ENCODE results near the gene MYH1.

MYH1 gene

GRCh38 chr17:10516065-10516464, 2.3 kb downstream of the MYH1 start:
- H3K9me3 ChIP-seq (ENCODE audit: low read depth, low read length), result no peaks in the 10 kb centered on the region
- no peak overlapping the region for H3K27ac ChIP-seq
- H3K4me3 ChIP-seq, result no peak overlapping the region
- no peak for TF ChIP-seq FOXP2 (optimal IDR thresholded peaks at IDR 0.05; ENCODE audit: control extremely low read depth, extremely low read length, insufficient read depth)
- TF ChIP-seq POLR2AphosphoS5 (IDR thresholded peaks at IDR 0.05; ENCODE audit: borderline replicate concordance, low read depth, low read length), result no peak
- TF ChIP-seq EZH2 (IDR thresholded peaks at IDR 0.05), result no peak
- no peak overlapping the region for H3K9ac ChIP-seq (ENCODE audit: insufficient read length)
- no peaks in the 10 kb centered on the region for H3K36me3 ChIP-seq (ENCODE audit: insufficient read depth, low read length)
- DNase-seq (ENCODE audit: low read depth, low spot score), result no peak

GRCh38 chr17:10513299-10514067, 4.9 kb downstream of the MYH1 start:
- no peak for TF ChIP-seq POLR2AphosphoS5 (IDR thresholded peaks at IDR 0.05; ENCODE audit: borderline replicate concordance, low read depth, low read length)
- no peak for TF ChIP-seq FOXP2 (optimal IDR thresholded peaks at IDR 0.05; ENCODE audit: control extremely low read depth, extremely low read length, insufficient read depth)
- no peak for TF ChIP-seq EZH2 (IDR thresholded peaks at IDR 0.05)
- Histone ChIP-seq H3K4me3 (no peak overlapping the region), H3K9me3 (ENCODE audit: low read depth, low read length) (no peaks in the 10 kb centered on the region), H3K36me3 (ENCODE audit: insufficient read depth, low read length) (no peaks in the 10 kb centered on the region), H3K27ac (no peak overlapping the region), H3K9ac (ENCODE audit: insufficient read length) (no peak overlapping the region)
- no peak for DNase-seq (ENCODE audit: low read depth, low spot score)

- H3K9me3 ChIP-seq (ENCODE audit: low read depth, low read length), result no peaks in the 10 kb centered on the region
- no peak for DNase-seq (ENCODE audit: low read depth, low spot score)
- H3K4me3 ChIP-seq, result no peak overlapping the region
- H3K27ac ChIP-seq, result no peak overlapping the region
- TF ChIP-seq FOXP2 (optimal IDR thresholded peaks at IDR 0.05; ENCODE audit: control extremely low read depth, extremely low read length, insufficient read depth) (no peak), POLR2AphosphoS5 (IDR thresholded peaks at IDR 0.05; ENCODE audit: borderline replicate concordance, low read depth, low read length) (no peak), EZH2 (IDR thresholded peaks at IDR 0.05) (no peak)
- H3K9ac ChIP-seq (ENCODE audit: insufficient read length), result no peak overlapping the region
- H3K36me3 ChIP-seq (ENCODE audit: insufficient read depth, low read length), result no peaks in the 10 kb centered on the region
These were observed 5.5 kb downstream of the MYH1 start for GRCh38 chr17:10512856-10513255.

- Histone ChIP-seq H3K4me3 (no peak overlapping the region), H3K9me3 (ENCODE audit: low read depth, low read length) (no peaks in the 10 kb centered on the region), H3K36me3 (ENCODE audit: insufficient read depth, low read length) (no peaks in the 10 kb centered on the region), H3K27ac (no peak overlapping the region), H3K9ac (ENCODE audit: insufficient read length) (no peak overlapping the region)
- no peak for TF ChIP-seq FOXP2 (optimal IDR thresholded peaks at IDR 0.05; ENCODE audit: control extremely low read depth, extremely low read length, insufficient read depth)
- no peak for TF ChIP-seq EZH2 (IDR thresholded peaks at IDR 0.05)
- TF ChIP-seq POLR2AphosphoS5 (IDR thresholded peaks at IDR 0.05; ENCODE audit: borderline replicate concordance, low read depth, low read length), result no peak
- DNase-seq (ENCODE audit: low read depth, low spot score), result no peak
These were observed 18.4 kb downstream of the MYH1 start for GRCh38 chr17:10499950-10500349.

- Histone ChIP-seq H3K36me3 (ENCODE audit: insufficient read depth, low read length) (no peaks in the 10 kb centered on the region), H3K9ac (ENCODE audit: insufficient read length) (no peak overlapping the region)
- TF ChIP-seq POLR2AphosphoS5 (IDR thresholded peaks at IDR 0.05; ENCODE audit: borderline replicate concordance, low read depth, low read length) (no peak), EZH2 (IDR thresholded peaks at IDR 0.05) (no peak), FOXP2 (optimal IDR thresholded peaks at IDR 0.05; ENCODE audit: control extremely low read depth, extremely low read length, insufficient read depth) (no peak)
These were observed 26.3 kb downstream of the MYH1 start for GRCh38 chr17:10492004-10492403.

GRCh38 chr17:10482252-10482651, 36.1 kb downstream of the MYH1 start:
- no peak for TF ChIP-seq FOXP2 (optimal IDR thresholded peaks at IDR 0.05; ENCODE audit: control extremely low read depth, extremely low read length, insufficient read depth)
- no peak for TF ChIP-seq EZH2 (IDR thresholded peaks at IDR 0.05)
- TF ChIP-seq POLR2AphosphoS5 (IDR thresholded peaks at IDR 0.05; ENCODE audit: borderline replicate concordance, low read depth, low read length), result no peak
- no peak overlapping the region for H3K27ac ChIP-seq
- no peak for DNase-seq (ENCODE audit: low read depth, low spot score)
- no peak overlapping the region for H3K9ac ChIP-seq (ENCODE audit: insufficient read length)
- H3K4me3 ChIP-seq, result no peak overlapping the region
- H3K36me3 ChIP-seq (ENCODE audit: insufficient read depth, low read length), result no peaks in the 10 kb centered on the region
- H3K9me3 ChIP-seq (ENCODE audit: low read depth, low read length), result no peaks in the 10 kb centered on the region

More at GRCh38 chr17:10492004-10492403, 26.3 kb downstream of the MYH1 start:
- no peak for DNase-seq (ENCODE audit: low read depth, low spot score)
- no peaks in the 10 kb centered on the region for H3K9me3 ChIP-seq (ENCODE audit: low read depth, low read length)
- no peak overlapping the region for H3K27ac ChIP-seq
- H3K4me3 ChIP-seq, result no peak overlapping the region

GRCh38 chr17:10477701-10478100, 40.6 kb downstream of the MYH1 start:
- H3K9me3 ChIP-seq (ENCODE audit: low read depth, low read length), result no peaks in the 10 kb centered on the region
- DNase-seq (ENCODE audit: low read depth, low spot score), result no peak
- H3K27ac ChIP-seq, result no peak overlapping the region
- TF ChIP-seq EZH2 (IDR thresholded peaks at IDR 0.05), result no peak
- no peak for TF ChIP-seq POLR2AphosphoS5 (IDR thresholded peaks at IDR 0.05; ENCODE audit: borderline replicate concordance, low read depth, low read length)
- TF ChIP-seq FOXP2 (optimal IDR thresholded peaks at IDR 0.05; ENCODE audit: control extremely low read depth, extremely low read length, insufficient read depth), result no peak
- H3K9ac ChIP-seq (ENCODE audit: insufficient read length), result no peak overlapping the region
- H3K4me3 ChIP-seq, result no peak overlapping the region
- no peaks in the 10 kb centered on the region for H3K36me3 ChIP-seq (ENCODE audit: insufficient read depth, low read length)

GRCh38 chr17:10474536-10474935, 43.8 kb downstream of the MYH1 start:
- Histone ChIP-seq H3K9ac (ENCODE audit: insufficient read length) (no peak overlapping the region), H3K4me3 (no peak overlapping the region), H3K36me3 (ENCODE audit: insufficient read depth, low read length) (no peaks in the 10 kb centered on the region), H3K27ac (no peak overlapping the region), H3K9me3 (ENCODE audit: low read depth, low read length) (no peaks in the 10 kb centered on the region)
- no peak for DNase-seq (ENCODE audit: low read depth, low spot score)
- TF ChIP-seq POLR2AphosphoS5 (IDR thresholded peaks at IDR 0.05; ENCODE audit: borderline replicate concordance, low read depth, low read length) (no peak), EZH2 (IDR thresholded peaks at IDR 0.05) (no peak), FOXP2 (optimal IDR thresholded peaks at IDR 0.05; ENCODE audit: control extremely low read depth, extremely low read length, insufficient read depth) (no peak)

All from SK-N-MC (cell line).